Hematopoietic multipotent progenitor cell treated with erythropoietin and hydrocortisone succinate and interleukin-3 and kit ligand, for 6 days (in vitro differentiated cells): ENCODE data around the gene FAM161B.
"Not testable (repeated sequence)": the region's sequence is repeated elsewhere in the genome, so short reads cannot be mapped to it uniquely, and the experiment has no call there.

Source experiments
- DNase-seq: peaks from one replicate; pipeline ENCODE4 v3.0.0-alpha.2; 2015

FAM161B gene, protein sequence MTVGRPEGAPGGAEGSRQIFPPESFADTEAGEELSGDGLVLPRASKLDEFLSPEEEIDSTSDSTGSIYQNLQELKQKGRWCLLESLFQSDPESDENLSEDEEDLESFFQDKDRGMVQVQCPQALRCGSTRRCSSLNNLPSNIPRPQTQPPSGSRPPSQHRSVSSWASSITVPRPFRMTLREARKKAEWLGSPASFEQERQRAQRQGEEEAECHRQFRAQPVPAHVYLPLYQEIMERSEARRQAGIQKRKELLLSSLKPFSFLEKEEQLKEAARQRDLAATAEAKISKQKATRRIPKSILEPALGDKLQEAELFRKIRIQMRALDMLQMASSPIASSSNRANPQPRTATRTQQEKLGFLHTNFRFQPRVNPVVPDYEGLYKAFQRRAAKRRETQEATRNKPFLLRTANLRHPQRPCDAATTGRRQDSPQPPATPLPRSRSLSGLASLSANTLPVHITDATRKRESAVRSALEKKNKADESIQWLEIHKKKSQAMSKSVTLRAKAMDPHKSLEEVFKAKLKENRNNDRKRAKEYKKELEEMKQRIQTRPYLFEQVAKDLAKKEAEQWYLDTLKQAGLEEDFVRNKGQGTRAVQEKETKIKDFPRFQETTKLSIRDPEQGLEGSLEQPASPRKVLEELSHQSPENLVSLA

DNA sequence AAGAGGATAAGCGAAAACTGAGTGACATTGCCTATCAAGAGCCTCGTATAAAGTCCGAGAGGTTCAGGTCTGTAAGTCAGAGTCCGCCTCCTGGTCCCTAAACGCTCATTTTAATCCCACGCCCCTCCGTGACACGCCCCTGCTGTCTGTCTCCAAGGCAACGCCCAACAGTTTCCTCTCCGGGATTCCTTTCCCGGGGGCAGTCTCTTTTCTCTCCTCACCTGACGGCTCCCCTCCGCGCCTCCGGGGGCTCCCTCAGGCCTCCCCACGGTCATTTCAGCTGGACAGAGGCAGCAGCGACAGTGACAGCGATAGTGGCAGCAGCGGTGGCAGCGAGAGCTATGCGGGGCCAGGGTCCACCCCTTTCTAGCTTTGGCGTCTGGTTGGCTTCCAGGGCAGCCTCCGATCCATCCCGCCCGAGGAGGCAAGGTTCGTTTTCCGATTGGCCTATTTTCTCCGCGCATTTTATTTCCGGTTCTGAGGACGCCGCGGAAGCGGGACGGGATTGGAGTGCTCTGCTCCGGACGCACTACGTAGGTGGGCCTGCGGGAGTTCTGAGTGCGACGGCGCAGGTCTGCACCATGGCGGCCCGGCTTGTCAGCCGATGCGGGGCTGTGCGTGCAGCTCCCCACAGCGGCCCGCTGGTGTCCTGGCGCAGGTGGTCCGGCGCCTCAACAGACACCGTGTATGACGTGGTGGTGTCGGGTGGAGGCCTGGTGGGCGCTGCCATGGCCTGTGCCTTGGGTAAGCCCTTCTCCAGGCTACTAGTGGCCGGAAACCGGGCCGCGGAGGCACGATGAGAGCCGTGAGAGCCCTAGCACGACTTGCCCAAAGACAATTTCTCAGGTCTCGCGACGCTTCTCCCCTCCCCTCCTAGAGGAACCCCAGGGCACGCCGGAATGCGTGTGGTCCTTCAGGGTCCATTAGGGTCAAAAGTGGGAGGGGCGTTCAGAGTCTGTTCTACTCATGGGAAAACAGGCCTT lies at the start of gene FAM161B, which contains the start of gene COQ6:
FAM161B (minus strand) TSS at position 343 of the 983 bp plus-strand sequence; CDS start at position 275, 68 bp downstream.
COQ6 (plus strand) TSS at position 551 of the 983 bp plus-strand sequence; CDS start at position 582, 31 bp downstream.
- DNase-seq = peak; percentile 99

DNA sequence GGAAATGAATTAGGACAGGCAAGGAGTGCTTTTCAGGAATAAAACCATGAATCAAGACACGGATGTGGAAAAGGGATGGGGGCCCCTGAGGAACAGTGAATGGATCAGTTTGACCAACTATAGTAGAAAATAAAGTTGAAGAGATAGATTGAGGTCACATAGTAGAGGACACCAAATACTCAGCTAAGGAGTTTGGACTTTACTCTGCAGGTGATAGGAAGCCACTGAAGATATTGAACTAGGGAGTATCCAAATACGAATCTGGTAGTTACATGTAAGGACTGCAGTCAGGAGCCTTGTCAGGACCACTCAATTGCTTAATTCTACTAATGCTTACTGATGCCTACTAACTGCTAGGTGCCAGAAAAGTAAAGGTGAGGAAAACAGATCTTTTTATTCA lies 48.8 kb upstream of the FAM161B start:
- DNase-seq = no peak

DNA sequence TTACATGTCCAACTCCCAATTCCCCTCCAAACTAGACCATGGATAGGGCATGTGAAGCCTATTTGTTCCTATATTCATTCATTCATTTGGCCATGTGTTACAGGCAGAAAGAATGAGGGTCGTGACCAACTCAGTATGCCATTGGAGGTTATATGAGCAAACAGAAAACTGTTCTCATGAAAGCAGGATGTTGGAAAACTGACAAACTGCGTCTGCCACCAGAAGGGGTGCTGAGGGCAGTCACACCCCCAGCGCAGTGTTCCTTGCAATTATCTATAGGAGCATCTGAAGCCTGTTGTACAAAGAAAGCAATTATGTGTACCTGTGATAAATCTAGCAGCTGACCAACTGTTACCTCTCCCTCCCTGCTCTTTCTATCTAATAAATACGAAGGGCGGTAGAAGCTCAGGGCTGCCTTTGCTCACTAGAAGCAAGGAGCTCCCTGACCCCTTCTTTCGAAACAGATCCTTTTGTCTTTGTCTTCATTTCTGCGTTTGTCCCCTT lies 48.1 kb upstream of the FAM161B start:
- no peak for DNase-seq

DNA sequence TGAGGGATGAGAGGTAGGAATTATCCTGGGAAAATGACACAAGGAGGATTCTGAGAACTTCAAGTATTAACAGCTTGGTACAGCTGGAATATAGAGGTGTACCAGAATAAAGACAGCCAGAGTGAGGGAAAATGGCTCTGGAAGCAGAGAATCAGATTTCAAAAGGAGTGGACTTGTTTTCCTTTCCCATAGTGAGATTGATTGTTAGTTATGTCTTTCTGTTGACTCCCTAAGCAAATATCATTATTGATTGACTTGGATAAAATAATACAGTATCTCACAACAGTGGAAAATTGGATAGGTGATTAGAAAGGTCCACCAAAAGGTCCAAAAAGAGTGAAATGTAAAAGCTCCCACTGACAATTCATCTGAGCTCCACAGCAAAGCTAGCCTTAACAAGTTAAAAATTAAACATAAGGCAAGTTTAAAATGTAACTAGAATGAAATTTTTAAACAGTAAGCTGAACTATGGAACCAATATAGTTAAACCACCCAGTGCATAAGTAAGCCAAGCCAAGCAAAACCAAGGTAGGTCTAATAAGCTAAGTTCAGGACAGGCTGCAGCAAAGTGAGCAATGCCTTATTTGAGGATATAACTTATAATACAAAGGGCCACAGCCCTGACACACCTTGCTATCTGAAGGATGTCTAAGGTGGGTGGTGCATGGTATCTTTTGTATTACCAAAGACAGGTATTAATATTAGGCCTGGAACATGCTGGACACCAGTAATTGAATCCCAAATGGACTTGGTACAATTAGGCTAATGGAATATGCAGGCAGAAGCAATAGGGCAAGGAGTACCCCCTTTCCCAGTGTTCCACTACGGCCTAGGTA lies 47.4 kb upstream of the FAM161B start:
- no peak for DNase-seq

DNA sequence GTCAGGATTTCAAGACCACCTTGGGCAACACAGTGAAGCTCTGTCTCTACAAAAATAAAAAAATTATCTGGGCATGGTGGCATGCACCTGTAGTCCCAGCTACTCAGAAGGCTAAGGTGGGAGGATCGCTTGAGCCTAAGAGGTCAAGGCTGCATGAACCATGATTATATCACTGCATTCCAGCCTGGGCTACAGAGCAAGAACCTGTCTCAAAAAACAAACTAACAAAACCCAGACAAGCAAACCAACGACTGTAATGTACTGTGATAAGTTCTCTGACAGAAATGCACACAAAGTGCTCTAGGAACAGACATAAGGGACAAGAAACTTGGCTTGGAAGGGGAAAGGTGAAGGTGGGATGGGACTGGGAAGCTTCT lies 46.8 kb upstream of the FAM161B start:
- no peak for DNase-seq

DNA sequence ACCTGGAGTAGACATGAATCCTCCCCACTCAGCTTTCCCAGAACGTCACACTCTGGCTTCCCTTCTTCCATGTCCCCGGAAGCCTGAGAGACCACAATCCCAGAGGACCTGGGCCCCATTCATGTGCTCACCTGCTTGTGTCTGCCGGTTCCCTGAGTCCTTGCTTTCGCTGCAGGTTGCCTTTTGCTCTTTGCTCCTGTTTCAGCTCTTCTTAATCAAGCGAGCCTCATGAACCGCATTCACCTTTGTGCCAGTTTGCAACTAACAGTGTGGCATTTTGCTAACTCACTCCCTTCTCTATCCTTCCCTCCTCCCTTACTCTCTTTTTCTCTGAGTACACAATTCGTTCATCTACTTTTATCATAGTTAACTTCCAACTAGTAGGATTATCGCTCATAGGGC lies 46.1 kb upstream of the FAM161B start:
- no peak for DNase-seq

DNA sequence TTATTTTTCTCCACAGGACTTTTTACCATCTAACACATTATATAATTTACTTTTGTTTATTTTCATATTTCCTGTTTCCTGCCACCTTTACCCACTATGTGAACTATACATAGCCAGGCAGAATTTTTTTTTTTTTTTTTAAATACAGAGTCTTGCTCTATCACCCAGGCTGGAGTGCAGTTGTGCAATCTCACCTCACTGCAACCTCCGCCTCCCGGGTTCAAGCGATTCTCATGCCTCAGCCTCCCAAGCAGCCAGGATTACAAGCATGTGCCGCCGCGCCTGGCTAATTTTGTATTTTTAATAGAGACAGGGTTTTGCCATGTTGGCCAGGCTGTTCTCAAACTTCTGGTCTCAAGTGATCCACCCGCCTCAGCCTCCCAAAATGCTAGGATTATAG lies 45.0 kb upstream of the FAM161B start:
- DNase-seq = not testable (repeated sequence)

DNA sequence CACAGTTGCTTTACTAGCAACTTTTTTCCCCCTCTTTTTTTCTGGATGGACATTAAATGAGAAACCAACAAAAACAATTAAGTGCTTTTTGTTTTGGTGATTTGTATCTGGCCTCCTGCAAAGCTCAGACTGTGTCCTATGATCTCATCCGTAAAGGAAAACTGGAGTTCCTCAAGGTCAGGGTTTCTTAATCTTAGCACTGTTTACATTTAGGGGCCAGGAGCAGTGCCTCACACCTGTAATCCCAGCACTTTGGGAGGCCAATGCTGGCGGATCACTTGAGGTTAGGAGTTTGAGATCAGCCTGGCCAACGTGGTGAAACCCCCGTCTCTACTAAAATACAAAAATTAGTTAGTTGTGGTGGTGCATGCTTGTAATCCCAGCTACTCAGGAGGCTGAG lies 41.2 kb upstream of the FAM161B start:
- DNase-seq = no peak

DNA sequence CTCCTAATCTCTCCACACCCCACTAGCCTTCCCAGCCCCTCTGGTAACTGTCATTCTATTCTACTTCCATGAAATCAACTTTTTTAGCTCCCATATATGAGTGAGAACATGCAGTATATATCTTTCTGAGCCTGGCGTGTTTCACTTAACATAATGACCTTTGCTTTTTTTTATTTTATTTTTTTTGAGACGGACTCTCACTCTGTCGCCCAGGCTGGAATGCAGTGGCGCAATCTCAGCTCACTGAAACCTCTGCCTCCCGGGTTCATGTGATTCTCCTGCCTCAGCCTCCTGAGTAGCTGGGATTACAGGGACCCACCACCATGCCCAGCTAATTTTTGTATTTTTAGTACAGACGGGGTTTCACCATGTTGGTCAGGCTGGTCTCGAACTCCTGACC lies 38.8 kb upstream of the FAM161B start:
- not testable (repeated sequence) for DNase-seq

DNA sequence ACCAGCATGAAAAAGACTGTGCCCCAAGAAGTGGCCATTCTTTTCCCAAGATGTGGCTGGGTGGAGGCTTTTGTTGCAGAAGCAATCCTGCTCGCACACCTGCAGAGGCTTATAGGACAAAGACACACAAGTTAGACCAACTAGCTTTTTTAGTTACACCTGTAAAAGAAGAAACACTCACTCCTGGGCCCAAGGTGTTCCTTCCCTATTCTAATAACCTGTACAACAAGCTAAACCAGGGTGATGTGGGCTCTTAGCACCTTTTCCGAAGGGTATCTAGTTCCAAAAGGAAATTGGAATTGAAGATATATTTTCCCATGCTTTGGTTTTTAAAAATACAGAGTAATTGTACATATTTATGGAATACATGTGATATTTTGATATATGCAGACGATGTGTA lies 38.2 kb upstream of the FAM161B start:
- no peak for DNase-seq

DNA sequence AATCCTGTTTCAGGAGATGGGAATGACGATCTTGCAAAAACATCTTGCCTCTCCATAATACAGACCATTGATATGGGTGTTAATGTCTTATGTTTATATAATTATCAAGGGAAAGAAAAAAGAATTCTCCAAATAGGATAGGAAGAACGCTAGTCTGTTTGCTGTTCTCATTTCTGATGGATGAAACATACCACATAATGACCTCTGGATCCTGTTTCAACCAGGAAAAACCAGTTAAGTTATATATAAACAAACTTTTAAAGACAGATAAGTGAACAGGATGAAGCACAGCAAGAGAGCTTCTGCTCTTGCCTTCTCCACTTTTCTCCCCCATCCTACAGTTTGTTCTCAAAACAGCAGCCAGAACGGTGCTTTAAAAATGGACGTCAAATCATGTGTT lies 28.0 kb upstream of the FAM161B start:
- DNase-seq = no peak

DNA sequence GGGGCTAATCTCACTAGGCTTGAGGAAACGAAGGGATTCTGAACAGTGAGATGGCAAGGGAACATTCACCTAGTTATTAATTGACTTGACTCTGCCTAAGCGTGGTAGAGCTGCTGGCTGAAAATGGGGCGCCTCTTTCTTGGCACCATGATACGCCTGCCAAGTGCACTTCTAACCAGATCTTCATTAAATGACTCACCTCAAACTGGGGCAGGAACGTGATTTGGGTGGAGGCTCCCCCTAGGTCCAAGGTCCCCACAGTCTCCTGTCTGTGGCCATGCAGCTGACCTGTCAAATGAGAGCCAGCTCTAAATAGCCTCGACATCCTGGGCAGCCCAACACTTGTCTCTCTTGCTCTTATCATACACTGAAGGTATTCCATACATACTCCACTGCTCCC lies 26.2 kb upstream of the FAM161B start:
- no peak for DNase-seq

DNA sequence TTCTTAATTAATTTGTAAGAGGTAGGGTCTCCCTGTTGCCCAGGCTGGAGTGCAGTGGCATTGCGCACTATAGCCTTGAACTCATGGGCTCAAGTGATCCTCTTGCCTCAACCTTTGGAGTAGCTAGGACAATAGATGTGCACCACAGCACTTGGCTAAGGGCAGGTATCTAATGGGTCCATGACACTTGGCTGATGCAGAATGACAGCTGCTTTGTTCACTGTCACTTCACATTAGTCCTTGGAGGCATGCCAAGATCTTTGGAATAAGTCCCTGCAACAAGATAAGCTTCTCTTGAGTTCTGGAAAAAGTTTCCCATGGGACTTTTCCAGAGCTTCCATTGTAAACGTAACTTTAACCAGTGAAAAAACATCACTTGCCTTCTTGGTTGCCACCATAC lies 23.6 kb upstream of the FAM161B start:
- peak; percentile 20 for DNase-seq

DNA sequence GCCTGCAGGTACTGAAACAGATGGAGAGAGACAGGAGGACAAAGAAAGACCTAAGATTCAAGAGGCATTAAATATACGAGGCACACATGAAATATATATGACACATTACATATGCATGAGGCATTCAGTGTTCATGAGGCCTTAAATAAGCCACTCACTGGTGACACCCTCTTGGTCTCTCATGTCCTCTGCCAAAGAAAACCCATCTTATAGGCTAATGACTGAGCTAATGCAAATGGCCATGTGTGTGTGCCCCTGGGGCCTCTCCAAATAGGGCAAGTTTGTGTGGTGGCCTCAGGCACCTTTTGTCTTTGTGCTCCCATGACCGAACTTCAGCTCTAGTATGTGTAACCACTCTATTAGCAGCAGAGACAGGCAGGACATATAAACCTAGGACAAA lies 19.0 kb upstream of the FAM161B start:
- no peak for DNase-seq

DNA sequence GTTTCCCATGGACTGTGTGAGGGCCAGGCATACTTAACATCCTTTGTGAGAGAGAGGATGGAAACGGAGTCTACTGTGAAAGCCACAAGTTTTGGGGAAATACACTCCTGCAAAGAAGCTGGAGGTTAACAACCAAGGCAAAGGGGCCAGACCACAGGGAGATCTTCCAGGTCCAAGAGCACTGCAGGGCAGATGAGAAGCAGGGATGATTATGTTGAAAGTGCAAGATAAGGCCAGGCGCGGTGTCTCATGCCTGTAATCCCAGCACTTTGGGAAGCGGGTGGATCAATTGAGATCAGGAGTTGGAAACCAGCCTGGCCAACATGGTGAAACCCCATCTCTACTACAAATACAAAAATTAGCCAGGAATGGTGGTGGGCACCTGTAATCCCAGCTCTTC lies 15.3 kb upstream of the FAM161B start:
- DNase-seq = no peak

DNA sequence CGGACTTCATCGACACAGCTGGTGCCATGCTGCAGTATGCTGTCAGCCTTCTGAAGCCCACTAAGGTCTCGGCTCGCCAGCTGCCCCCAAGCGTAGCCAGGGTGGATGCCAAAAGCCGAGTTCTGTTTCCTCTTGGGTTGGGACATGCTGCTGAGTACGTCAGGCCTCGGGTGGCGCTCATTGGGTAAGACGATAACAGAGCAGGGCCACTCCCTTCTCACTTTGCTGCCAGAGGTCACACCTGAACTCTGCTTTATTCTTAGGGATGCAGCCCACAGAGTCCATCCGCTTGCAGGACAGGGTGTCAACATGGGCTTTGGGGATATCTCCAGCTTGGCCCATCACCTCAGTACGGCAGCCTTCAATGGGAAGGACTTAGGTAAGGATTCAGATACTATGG lies 11.3 kb upstream of the FAM161B start:
- no peak for DNase-seq

DNA sequence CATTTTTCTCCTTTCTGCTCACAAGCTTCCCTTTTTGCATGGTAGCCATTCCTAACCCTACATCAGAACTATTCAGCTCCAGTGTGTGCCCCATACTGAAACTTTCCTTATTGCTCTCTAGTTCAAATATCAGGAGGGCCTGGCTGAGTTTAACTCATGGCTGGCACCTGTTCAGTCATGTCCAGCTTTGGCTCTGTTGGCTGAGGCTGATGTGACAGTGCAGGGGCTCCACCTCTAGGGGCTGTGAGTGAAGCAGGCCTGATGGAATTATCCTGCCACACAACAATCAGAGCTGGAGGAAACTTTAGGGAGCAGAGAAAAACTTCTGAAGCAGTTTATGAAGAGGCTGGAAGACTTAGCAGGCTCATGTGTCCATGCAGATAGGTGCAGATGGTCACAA lies 8.7 kb upstream of the FAM161B start:
- DNase-seq = no peak

DNA sequence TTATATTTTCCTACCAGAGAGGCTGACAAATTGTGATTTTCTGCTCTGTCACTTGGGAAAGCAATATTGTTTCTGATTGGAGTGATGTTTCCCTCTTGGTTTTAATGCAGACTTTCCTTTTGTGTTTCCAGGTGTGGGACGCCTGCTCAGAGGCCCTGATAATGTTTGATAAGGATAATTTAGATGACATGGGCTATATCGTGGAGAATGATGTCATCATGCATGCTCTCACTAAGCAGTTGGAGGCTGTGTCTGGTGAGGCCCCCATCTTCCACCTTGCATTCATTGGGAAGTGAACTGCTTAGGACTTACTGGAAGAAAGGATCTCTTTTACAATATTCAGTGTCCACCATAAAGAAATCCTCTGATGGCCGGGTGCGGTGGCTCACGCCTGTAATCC lies 5.8 kb upstream of the FAM161B start:
- no peak for DNase-seq

DNA sequence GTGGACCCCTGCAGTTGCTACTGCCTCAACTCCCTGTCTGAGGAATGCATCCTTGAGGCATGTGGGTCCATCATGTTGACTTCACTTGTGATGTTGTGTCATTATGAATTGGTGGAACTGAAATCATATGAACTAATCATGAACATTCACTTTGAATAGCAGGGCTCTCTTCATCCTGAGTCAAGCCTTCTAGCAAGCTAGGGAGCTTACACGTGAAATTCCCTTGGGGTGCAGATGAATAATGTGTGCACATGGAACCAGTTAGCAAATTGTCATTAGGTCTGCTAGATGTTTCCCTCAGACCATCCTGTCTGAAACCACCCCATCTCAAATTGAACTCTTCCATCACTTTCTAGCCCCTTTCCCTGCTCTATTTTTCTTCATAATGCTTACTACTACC lies 3.8 kb upstream of the FAM161B start:
- no peak for DNase-seq

DNA sequence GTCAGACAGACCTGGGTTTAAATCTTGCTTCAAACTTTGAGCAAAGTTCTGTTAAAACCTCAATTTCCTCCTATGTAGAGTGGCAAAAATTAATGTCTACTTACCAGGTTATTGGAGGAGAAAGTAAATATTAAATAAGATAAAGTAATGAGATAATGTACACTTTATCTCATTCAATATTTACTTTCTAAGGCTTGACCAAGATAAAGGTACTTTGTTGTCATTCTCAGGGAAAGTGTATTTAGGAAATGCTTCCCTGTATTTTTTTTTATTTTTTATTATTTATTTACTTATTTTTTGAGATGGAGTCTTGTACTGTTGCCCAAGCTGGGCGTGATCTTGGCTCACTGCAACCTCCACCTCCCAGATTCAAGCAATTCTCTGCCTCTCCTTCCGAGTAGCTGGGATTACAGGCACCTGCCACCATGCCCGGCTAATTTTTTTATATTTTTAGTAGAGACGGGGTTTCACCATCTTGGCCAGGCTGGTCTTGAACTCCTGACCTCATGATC lies 4.7 kb downstream of the FAM161B start:
- no peak for DNase-seq

DNA sequence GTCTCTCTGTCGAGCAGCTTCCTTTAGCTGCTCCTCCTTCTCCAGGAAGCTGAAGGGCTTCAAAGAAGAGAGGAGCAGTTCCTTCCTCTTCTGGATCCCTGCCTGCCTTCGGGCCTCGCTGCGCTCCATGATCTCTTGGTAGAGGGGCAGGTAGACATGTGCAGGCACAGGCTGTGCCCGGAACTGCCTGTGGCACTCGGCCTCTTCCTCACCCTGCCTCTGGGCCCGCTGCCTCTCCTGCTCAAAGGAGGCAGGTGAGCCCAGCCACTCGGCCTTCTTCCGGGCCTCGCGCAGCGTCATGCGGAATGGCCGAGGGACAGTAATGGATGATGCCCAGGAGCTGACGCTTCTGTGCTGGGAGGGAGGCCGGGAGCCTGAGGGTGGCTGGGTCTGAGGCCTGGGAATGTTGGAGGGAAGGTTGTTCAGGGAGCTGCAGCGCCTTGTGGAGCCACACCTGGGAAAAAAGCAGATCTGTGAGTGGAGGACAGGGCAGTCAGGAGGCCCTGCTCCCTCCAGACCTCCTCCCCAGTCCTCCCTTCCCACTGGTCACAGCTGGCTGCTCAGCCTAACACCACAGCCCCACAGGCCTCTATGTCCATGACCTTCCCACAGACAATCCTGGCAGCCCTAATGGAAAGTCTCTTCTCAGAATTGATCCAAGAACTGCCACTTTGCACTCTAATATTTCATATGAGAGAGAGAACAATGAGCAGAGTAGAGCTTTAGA lies 5.3 kb downstream of the FAM161B start:
- DNase-seq = no peak
